Neutrophil (primary cell): Measurements from ENCODE around the gene CCDC196.
"Not testable (repeated sequence)": the region's sequence is repeated elsewhere in the genome, so short reads cannot be mapped to it uniquely, and the experiment has no call there.

Experiments
- H3K27ac ChIP-seq: fragments of 200-600 bp; sonication (generic); 2 replicates; pipeline ENCODE4 v1.5.1; 2016; ENCODE audit warnings: mild to moderate bottlenecking, moderate library complexity
- H3K27me3 ChIP-seq: fragments of 200-600 bp; sonication (generic); 2 replicates; pipeline ENCODE4 v1.6.0; 2016; ENCODE audit warnings: mild to moderate bottlenecking
- H3K36me3 ChIP-seq: fragments of 200-600 bp; sonication (generic); 2 replicates; pipeline ENCODE4 v1.5.1; 2017
- H3K4me1 ChIP-seq, 2 experiments: fragments of 200-600 bp in 1 of 2; sonication (generic) in 1 of 2; 1 replicate in 1 of 2; 2 replicates in 1 of 2; pipeline versions ENCODE4 v1.5.1 to v1.6.1; 2013 to 2016; ENCODE audit warnings: low read depth in 1 of 2, low read length in 1 of 2, mild to moderate bottlenecking in 1 of 2, moderate library complexity in 1 of 2; ENCODE audit not compliant: control insufficient read depth in 1 of 2, insufficient read depth in 1 of 2
- H3K4me3 ChIP-seq, 2 experiments: fragments of 200-600 bp in 1 of 2; sonication (generic) in 1 of 2; 1 replicate in 1 of 2; 2 replicates in 1 of 2; pipeline ENCODE4 v1.5.1; 2013 to 2016; ENCODE audit warnings: low read depth in 1 of 2, low read length in 1 of 2, mild to moderate bottlenecking in 1 of 2, moderate library complexity in 1 of 2
- H3K9me3 ChIP-seq: fragments of 200-600 bp; sonication (generic); 2 replicates; pipeline ENCODE4 v1.5.1; 2016
- TF ChIP-seq, protein P1 (sequence below): fragments of 200-600 bp; sonication (generic); IDR thresholded peaks from 2 replicates; pipeline ENCODE4 v1.5.1; 2016; ENCODE audit warnings: antibody characterized with exemption

Gene CCDC196

DNA sequence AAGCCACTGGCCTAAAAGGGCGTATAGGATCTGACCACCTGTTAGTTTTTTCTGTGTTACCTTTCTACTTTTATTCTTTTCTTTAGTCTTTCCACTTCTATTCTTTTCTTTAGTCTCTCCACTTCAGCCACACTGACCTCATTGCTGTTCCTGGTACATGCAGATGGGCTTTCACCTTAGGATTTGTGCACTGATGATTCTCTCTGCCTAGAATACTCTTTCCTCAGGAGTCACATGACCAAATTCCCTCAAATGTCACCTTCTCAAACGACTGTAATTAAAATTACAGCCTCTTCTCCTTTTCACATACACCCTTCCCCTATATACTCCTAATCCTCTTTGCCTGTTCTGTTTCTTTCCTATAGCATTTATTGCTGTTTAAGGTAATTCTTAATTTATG lies 57.8 kb downstream of the CCDC196 start:
- TF ChIP-seq, protein P1, sequence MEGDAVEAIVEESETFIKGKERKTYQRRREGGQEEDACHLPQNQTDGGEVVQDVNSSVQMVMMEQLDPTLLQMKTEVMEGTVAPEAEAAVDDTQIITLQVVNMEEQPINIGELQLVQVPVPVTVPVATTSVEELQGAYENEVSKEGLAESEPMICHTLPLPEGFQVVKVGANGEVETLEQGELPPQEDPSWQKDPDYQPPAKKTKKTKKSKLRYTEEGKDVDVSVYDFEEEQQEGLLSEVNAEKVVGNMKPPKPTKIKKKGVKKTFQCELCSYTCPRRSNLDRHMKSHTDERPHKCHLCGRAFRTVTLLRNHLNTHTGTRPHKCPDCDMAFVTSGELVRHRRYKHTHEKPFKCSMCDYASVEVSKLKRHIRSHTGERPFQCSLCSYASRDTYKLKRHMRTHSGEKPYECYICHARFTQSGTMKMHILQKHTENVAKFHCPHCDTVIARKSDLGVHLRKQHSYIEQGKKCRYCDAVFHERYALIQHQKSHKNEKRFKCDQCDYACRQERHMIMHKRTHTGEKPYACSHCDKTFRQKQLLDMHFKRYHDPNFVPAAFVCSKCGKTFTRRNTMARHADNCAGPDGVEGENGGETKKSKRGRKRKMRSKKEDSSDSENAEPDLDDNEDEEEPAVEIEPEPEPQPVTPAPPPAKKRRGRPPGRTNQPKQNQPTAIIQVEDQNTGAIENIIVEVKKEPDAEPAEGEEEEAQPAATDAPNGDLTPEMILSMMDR = no peak
- Histone ChIP-seq H3K36me3 (no peaks in the 10 kb centered on the region), H3K27ac (no peak overlapping the region), H3K4me1 (no peaks in the 10 kb centered on the region), H3K9me3 (no peaks in the 10 kb centered on the region), H3K4me3 (no peak overlapping the region), H3K27me3 (no peaks in the 10 kb centered on the region)

DNA sequence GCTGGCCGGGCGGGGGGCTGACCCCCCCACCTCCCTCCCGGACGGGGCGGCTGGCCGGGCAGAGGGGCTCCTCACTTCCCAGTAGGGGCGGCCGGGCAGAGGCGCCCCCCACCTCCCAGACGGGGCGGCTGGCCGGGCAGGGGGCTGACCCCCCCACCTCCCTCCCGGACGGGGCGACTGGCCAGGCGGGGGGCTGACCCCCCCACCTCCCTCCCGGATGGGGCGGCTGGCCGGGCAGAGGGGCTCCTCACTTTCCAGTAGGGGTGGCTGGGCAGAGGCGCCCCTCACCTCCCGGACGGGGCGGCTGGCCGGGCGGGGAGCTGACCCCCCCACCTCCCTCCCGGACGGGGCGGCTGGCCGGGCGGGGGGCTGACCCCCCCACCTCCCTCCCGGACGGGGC lies 59.0 kb downstream of the CCDC196 start:
- not testable (repeated sequence) for H3K27me3 ChIP-seq, H3K36me3 ChIP-seq, H3K27ac ChIP-seq, H3K9me3 ChIP-seq, H3K4me1 ChIP-seq, H3K4me3 ChIP-seq

DNA sequence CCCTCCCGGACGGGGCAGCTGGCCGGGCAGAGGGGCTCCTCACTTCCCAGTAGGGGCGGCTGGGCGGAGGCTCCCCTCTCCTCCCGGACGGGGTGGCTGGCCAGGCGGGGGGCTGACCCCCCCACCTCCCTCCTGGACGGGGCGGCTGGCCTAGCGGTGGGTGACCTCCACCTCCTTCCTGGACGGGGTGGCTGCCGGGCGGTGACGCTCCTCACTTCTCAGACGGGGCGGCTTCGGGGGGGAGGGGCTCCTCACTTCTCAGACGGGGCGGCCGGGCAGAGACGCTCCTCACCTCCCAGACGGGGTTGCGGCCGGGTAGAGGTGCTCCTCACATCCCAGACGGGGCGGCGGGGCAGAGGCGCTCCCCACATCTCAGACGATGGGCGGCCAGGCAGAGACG lies 59.6 kb downstream of the CCDC196 start:
- H3K27ac ChIP-seq, H3K4me1 ChIP-seq, H3K27me3 ChIP-seq, H3K9me3 ChIP-seq, H3K36me3 ChIP-seq, H3K4me3 ChIP-seq: not testable (repeated sequence)
